Measurements from ENCODE around the gene ZBTB20. TPM values are rescaled to one million over a fixed set of nuclear protein-coding genes. Genes with fewer than 3 reads are reported as not detected.

The ZBTB20 gene
- total and polyA plus RNA-seq, 2 donors from 2014 or later: 0.99 to 142 TPM

- Histone ChIP-seq H3K27ac (ENCODE audit: low read depth in 2 of 2, low read length in 2 of 2) (no peak overlapping the region), H3K36me3 (ENCODE audit: control insufficient read depth in 2 of 3, insufficient read depth in 3 of 3, low read length in 3 of 3) (peaks cover 0 to 5% (median 0%) of the 10 kb centered on the region in 3 donors), H3K9ac (ENCODE audit: low read length in 3 of 3) (no peak overlapping the region), H3K27me3 (ENCODE audit: control insufficient read depth, insufficient read depth, low read length) (no peaks in the 10 kb centered on the region), H3K4me3 (ENCODE audit: low read length in 3 of 3) (no peak overlapping the region), H3K9me3 (ENCODE audit: control insufficient read depth in 2 of 3, insufficient read depth in 1 of 3, low read length in 3 of 3) (no peaks in the 10 kb centered on the region), H3K4me1 (ENCODE audit: control insufficient read depth in 2 of 3, insufficient read depth in 2 of 3, low read depth in 1 of 3, low read length in 3 of 3) (no peaks in the 10 kb centered on the region)
- FAIRE-seq: no peak
- intact Hi-C loops (cut with DNase I): no loop called here
- no peak for DNase-seq
- no peak for TF ChIP-seq CTCF (IDR thresholded peaks at IDR 0.05; ENCODE audit: borderline replicate concordance, extremely low read depth, insufficient read depth)
Observed at GRCh38 chr3:114318295-114318694, 828.8 kb downstream of the ZBTB20 start.

GRCh38 chr3:114314282-114314681 is 832.8 kb downstream of the ZBTB20 start:
- DNase-seq (no peak), FAIRE-seq (peak; percentile 41)
- H3K27me3 ChIP-seq (ENCODE audit: control insufficient read depth, insufficient read depth, low read length): no peaks in the 10 kb centered on the region
- intact Hi-C loops (cut with DNase I): no loop called here
- no peaks in the 10 kb centered on the region for H3K4me1 ChIP-seq (ENCODE audit: control insufficient read depth in 2 of 3, insufficient read depth in 2 of 3, low read depth in 1 of 3, low read length in 3 of 3)
- no peak overlapping the region for H3K27ac ChIP-seq (ENCODE audit: low read depth in 2 of 2, low read length in 2 of 2)
- H3K4me3 ChIP-seq (ENCODE audit: low read length in 3 of 3): no peak overlapping the region
- no peak for TF ChIP-seq CTCF (IDR thresholded peaks at IDR 0.05; ENCODE audit: borderline replicate concordance, extremely low read depth, insufficient read depth)
- H3K36me3 ChIP-seq (ENCODE audit: control insufficient read depth in 2 of 3, insufficient read depth in 3 of 3, low read length in 3 of 3): peaks cover 0 to 5% (median 0%) of the 10 kb centered on the region in 3 donors
- H3K9me3 ChIP-seq (ENCODE audit: control insufficient read depth in 2 of 3, insufficient read depth in 1 of 3, low read length in 3 of 3): no peaks in the 10 kb centered on the region
- H3K9ac ChIP-seq (ENCODE audit: low read length in 3 of 3): no peak overlapping the region

- Histone ChIP-seq H3K36me3 (ENCODE audit: control insufficient read depth in 2 of 3, insufficient read depth in 3 of 3, low read length in 3 of 3) (peaks cover 0 to 5% (median 0%) of the 10 kb centered on the region in 3 donors), H3K27me3 (ENCODE audit: control insufficient read depth, insufficient read depth, low read length) (no peaks in the 10 kb centered on the region), H3K4me3 (ENCODE audit: low read length in 3 of 3) (no peak overlapping the region), H3K4me1 (ENCODE audit: control insufficient read depth in 2 of 3, insufficient read depth in 2 of 3, low read depth in 1 of 3, low read length in 3 of 3) (no peaks in the 10 kb centered on the region), H3K27ac (ENCODE audit: low read depth in 2 of 2, low read length in 2 of 2) (no peak overlapping the region), H3K9ac (ENCODE audit: low read length in 3 of 3) (no peak overlapping the region), H3K9me3 (ENCODE audit: control insufficient read depth in 2 of 3, insufficient read depth in 1 of 3, low read length in 3 of 3) (no peaks in the 10 kb centered on the region)
- DNase-seq (no peak), FAIRE-seq (no peak)
- intact Hi-C loops (cut with DNase I): no loop called here
- no peak for TF ChIP-seq CTCF (IDR thresholded peaks at IDR 0.05; ENCODE audit: borderline replicate concordance, extremely low read depth, insufficient read depth)
Observed at GRCh38 chr3:114313426-114313825, 833.7 kb downstream of the ZBTB20 start.

GRCh38 chr3:114310695-114311094 is 836.4 kb downstream of the ZBTB20 start:
- FAIRE-seq (no peak), DNase-seq (no peak)
- no peak overlapping the region for H3K4me3 ChIP-seq (ENCODE audit: low read length in 3 of 3)
- H3K27me3 ChIP-seq (ENCODE audit: control insufficient read depth, insufficient read depth, low read length): no peaks in the 10 kb centered on the region
- no peaks in the 10 kb centered on the region for H3K4me1 ChIP-seq (ENCODE audit: control insufficient read depth in 2 of 3, insufficient read depth in 2 of 3, low read depth in 1 of 3, low read length in 3 of 3)
- H3K9me3 ChIP-seq (ENCODE audit: control insufficient read depth in 2 of 3, insufficient read depth in 1 of 3, low read length in 3 of 3): no peaks in the 10 kb centered on the region
- intact Hi-C loops (cut with DNase I): no loop called here
- H3K9ac ChIP-seq (ENCODE audit: low read length in 3 of 3): no peak overlapping the region
- no peak for TF ChIP-seq CTCF (IDR thresholded peaks at IDR 0.05; ENCODE audit: borderline replicate concordance, extremely low read depth, insufficient read depth)
- H3K27ac ChIP-seq (ENCODE audit: low read depth in 2 of 2, low read length in 2 of 2): no peak overlapping the region
- peaks cover 0 to 3% (median 0%) of the 10 kb centered on the region in 3 donors for H3K36me3 ChIP-seq (ENCODE audit: control insufficient read depth in 2 of 3, insufficient read depth in 3 of 3, low read length in 3 of 3)

Measured in kidney (tissue), 14 donors.